HG03108 (cell line): ENCODE measurements around the gene MCOLN2.
"Not testable (repeated sequence)": the region's sequence is repeated elsewhere in the genome, so short reads cannot be mapped to it uniquely, and the experiment has no call there.

Experiments used
- ATAC-seq: cut with Tn5 transposase; IDR thresholded peaks from one replicate; pipeline ENCODE4 v1.9.1; 2021; ENCODE audit warnings: moderate library complexity; ENCODE audit not compliant: unreplicated experiment

The MCOLN2 gene

GRCh38 chr1:84986561-84986960 is 10.4 kb downstream of the MCOLN2 start:
- ATAC-seq = not testable (repeated sequence)

GRCh38 chr1:84985365-84985764 is 11.5 kb downstream of the MCOLN2 start:
- ATAC-seq = no peak

- ATAC-seq = no peak
These were observed 14.5 kb downstream of the MCOLN2 start for GRCh38 chr1:84982395-84982794.

- ATAC-seq = no peak
These were observed 21.9 kb downstream of the MCOLN2 start for GRCh38 chr1:84975035-84975434.

GRCh38 chr1:84973498-84974334 is 23.2 kb downstream of the MCOLN2 start:
- ATAC-seq = peak; percentile 30

GRCh38 chr1:84972377-84972987 is 24.4 kb downstream of the MCOLN2 start:
- peak; percentile 31 for ATAC-seq

GRCh38 chr1:84971957-84972356 is 25.0 kb downstream of the MCOLN2 start:
- peak; percentile 37 for ATAC-seq

- ATAC-seq = peak; percentile 43
These were observed 27.2 kb downstream of the MCOLN2 start for GRCh38 chr1:84969489-84970250.

- no peak for ATAC-seq
These were observed 28.0 kb downstream of the MCOLN2 start for GRCh38 chr1:84968865-84969264.

- ATAC-seq = no peak
These were observed 28.8 kb downstream of the MCOLN2 start for GRCh38 chr1:84968101-84968500.

GRCh38 chr1:84967666-84968065 is 29.2 kb downstream of the MCOLN2 start:
- no peak for ATAC-seq

- ATAC-seq = no peak
These were observed 33.9 kb downstream of the MCOLN2 start for GRCh38 chr1:84963021-84963420.

GRCh38 chr1:84961316-84961715 is 35.6 kb downstream of the MCOLN2 start:
- ATAC-seq = no peak

- ATAC-seq = no peak
These were observed 36.5 kb downstream of the MCOLN2 start for GRCh38 chr1:84960371-84960770.

GRCh38 chr1:84959294-84959693 is 37.6 kb downstream of the MCOLN2 start:
- ATAC-seq = peak; percentile 53

- no peak for ATAC-seq
These were observed 38.9 kb downstream of the MCOLN2 start for GRCh38 chr1:84957966-84958365.

- no peak for ATAC-seq
These were observed 40.3 kb downstream of the MCOLN2 start for GRCh38 chr1:84956655-84957054.

GRCh38 chr1:84956097-84956496 is 40.8 kb downstream of the MCOLN2 start:
- no peak for ATAC-seq

- no peak for ATAC-seq
These were observed 47.2 kb downstream of the MCOLN2 start for GRCh38 chr1:84949664-84950063.

- no peak for ATAC-seq
These were observed 49.1 kb downstream of the MCOLN2 start for GRCh38 chr1:84947536-84948410.

GRCh38 chr1:84946631-84947030 is 50.3 kb downstream of the MCOLN2 start:
- ATAC-seq = no peak
